Lower leg skin (tissue), 4 donors: ENCODE measurements around the gene SH2D3C. TPM values are rescaled to one million over a fixed set of nuclear protein-coding genes. Genes with fewer than 3 reads are reported as not detected.
"Not testable (repeated sequence)": the region's sequence is repeated elsewhere in the genome, so short reads cannot be mapped to it uniquely, and the experiment has no call there.

ENCODE experiments used
- DNase-seq, 2 donors: peaks; one replicate each; pipeline ENCODE4 v3.0.0-alpha.2; 2019; ENCODE audit warnings: low spot score in 2 of 2
- H3K4me3 ChIP-seq: fragments of 200-600 bp; sonication (generic); 2 replicates; pipeline ENCODE4 v1.5.1; 2017; ENCODE audit warnings: mild to moderate bottlenecking, low read depth; ENCODE audit not compliant: poor library complexity, severe bottlenecking
- POLR2A ChIP-seq, 2 donors: fragments of 450-650 bp; IDR thresholded peaks; one replicate each; pipeline ENCODE4 v1.6.1; 2016 to 2017; ENCODE audit warnings: antibody characterized with exemption in 2 of 2, mild to moderate bottlenecking in 1 of 2, moderate library complexity in 1 of 2
- WGBS, 2 donors: methylation state at CpG; one replicate each; pipeline ENCODE4 v1.1.5; 2018; 5-methylcytosine and 5-hydroxymethylcytosine counted together
- intact Hi-C: fragments of 100-400 bp; cut with DNase I; formaldehyde crosslinking; loops from one replicate; pipeline ENCODE4 v1.15.0; 2023; ENCODE audit warnings: low total_unique reads
- total RNA-seq, 4 donors: library from RNA; depleted of rRNA; stranded (reverse); fragments of >200 nt; gene quantifications; one replicate each; pipeline ENCODE4 v1.1.0, GENCODE V29; 2016
- TF ChIP-seq, protein P1 (sequence below), 3 donors: fragments of 450-650 bp; IDR thresholded peaks; one replicate each; pipeline ENCODE4 v1.5.1; 2016; ENCODE audit warnings: antibody characterized with exemption in 3 of 3, mild to moderate bottlenecking in 3 of 3, moderate library complexity in 2 of 3

The SH2D3C gene
- total RNA-seq, 4 donors from 2014 or later = 1.9 to 8.5 (median 5.3) TPM

DNA sequence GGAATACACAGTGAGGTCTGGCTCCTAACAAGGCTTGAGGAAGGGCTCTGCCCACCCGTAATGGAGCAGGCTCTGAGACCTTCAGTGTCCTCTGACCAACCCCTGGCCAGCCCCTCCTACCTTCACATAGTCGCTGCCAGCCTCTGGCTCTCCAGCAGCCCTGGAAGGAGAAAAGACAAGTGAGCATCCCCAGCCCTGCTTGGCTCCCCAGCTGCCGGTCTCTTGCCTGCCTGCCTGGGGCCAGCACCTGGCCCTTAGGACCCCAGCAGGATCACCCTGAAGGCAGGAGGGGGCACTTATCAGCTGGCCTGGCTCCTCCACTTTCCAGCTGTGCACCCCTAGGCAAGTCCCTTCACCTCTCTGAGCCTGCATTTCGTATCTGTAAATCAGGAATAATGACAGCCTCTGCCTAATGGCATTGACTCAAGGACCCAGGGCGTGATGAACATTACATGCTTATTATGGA lies 16.9 kb downstream of the SH2D3C start:
- intact Hi-C loops = no loop called here
- 48% methylated on average over 4 to 5 of the region's 5 CpGs for WGBS, 2 donors
- TF ChIP-seq, protein P1, sequence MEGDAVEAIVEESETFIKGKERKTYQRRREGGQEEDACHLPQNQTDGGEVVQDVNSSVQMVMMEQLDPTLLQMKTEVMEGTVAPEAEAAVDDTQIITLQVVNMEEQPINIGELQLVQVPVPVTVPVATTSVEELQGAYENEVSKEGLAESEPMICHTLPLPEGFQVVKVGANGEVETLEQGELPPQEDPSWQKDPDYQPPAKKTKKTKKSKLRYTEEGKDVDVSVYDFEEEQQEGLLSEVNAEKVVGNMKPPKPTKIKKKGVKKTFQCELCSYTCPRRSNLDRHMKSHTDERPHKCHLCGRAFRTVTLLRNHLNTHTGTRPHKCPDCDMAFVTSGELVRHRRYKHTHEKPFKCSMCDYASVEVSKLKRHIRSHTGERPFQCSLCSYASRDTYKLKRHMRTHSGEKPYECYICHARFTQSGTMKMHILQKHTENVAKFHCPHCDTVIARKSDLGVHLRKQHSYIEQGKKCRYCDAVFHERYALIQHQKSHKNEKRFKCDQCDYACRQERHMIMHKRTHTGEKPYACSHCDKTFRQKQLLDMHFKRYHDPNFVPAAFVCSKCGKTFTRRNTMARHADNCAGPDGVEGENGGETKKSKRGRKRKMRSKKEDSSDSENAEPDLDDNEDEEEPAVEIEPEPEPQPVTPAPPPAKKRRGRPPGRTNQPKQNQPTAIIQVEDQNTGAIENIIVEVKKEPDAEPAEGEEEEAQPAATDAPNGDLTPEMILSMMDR (IDR thresholded peaks at IDR 0.05) = no peak
- no peak for TF ChIP-seq POLR2A (IDR thresholded peaks at IDR 0.05)
- no peak overlapping the region for H3K4me3 ChIP-seq
- no peak for DNase-seq

DNA sequence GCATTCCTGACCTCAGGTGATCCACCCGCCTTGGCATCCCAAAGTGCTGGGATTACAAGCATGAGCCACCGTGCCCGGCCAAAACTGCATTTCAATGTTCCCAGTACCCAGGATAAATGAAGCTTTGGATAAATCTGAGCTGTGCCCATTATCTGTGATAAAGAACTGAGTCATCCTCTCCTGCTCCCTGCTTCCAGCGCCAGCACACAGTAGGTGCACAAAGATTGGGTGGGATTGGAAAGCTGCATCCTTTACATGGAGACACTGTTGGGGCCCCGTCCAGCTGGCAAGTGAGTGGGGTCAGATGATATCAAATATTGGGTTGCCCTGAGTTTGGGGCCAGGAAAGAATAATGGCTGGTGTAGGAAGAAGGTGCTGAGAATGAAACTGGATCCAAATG lies 17.4 kb downstream of the SH2D3C start:
- TF ChIP-seq POLR2A (IDR thresholded peaks at IDR 0.05) = no peak
- TF ChIP-seq, protein P1 (IDR thresholded peaks at IDR 0.05) = no peak
- no peak overlapping the region for H3K4me3 ChIP-seq
- intact Hi-C loops = no loop called here
- no peak for DNase-seq
- 89% methylated on average over 5 of the region's 5 CpGs for WGBS, 2 donors

DNA sequence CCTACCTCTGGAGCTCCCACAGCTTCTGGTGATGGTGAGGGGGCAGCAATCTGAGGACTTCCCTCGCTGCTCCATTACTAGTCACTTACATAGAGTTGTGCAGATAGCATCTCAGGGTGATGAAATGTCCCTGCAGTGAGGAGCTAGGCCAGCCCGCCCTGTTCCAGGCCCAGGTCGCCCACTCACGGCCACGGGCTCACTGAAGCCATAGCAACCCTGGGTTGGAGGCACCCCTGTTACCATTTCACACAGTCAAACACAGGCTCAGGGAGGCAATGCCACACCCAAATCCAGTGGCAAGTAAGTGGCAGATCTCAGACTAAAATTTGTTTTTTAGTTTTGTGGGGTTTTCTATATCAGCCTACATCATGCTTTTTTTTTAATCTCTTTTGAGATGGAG lies 19.6 kb downstream of the SH2D3C start:
- TF ChIP-seq, protein P1 (IDR thresholded peaks at IDR 0.05) = no peak
- no peak for TF ChIP-seq POLR2A (IDR thresholded peaks at IDR 0.05)
- WGBS, 2 donors = 71 to 72% methylated on average over 5 of the region's 5 CpGs
- H3K4me3 ChIP-seq = no peak overlapping the region
- intact Hi-C loops = no loop called here
- no peak for DNase-seq

DNA sequence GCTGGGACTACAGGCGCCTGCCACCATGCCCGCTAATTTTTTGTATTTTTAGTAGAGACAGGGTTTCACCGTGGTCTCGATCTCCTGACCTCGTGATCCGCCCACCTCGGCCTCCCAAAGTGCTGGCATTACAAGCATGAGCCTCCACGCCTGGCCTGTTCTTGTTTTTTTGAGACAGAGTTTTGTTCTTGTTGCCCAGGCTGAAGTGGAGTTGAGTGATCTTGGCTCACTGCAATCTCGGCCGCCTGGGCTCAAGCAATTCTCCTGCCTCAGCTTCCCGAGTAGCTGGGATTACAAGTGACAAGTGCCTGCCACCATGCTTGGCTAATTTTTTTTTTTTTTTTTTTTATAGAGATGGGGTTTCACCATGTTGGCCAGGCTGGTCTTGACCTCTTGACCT lies 21.7 kb downstream of the SH2D3C start:
- DNase-seq, intact Hi-C loops, H3K4me3 ChIP-seq: not testable (repeated sequence)
- 84% methylated on average over 11 of the region's 11 CpGs for WGBS, 2 donors

DNA sequence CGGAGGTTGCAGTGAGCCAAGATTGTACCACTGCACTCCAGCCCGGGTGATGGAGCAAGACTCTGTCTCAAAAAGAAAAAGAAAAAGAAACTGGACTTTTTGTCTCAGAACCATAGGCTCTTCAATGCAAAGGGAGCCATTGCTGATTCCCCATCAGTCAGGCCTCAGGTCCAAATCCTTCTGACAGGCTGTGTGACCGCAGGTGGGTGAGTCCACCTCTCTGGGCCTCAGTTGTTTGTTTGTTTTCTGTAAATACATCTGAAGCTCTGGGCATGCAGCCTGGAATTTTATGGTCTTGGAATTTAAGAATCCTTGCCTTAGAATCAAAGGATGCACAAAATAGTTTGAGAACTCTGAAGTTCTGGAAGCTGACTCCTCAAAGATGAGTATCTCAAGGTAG lies 22.2 kb downstream of the SH2D3C start:
- no peak overlapping the region for H3K4me3 ChIP-seq
- no peak for TF ChIP-seq POLR2A (IDR thresholded peaks at IDR 0.05)
- TF ChIP-seq, protein P1 (IDR thresholded peaks at IDR 0.05) = no peak
- 93 to 94% methylated on average over 3 of the region's 3 CpGs for WGBS, 2 donors
- no peak for DNase-seq
- intact Hi-C loops = no loop called here

DNA sequence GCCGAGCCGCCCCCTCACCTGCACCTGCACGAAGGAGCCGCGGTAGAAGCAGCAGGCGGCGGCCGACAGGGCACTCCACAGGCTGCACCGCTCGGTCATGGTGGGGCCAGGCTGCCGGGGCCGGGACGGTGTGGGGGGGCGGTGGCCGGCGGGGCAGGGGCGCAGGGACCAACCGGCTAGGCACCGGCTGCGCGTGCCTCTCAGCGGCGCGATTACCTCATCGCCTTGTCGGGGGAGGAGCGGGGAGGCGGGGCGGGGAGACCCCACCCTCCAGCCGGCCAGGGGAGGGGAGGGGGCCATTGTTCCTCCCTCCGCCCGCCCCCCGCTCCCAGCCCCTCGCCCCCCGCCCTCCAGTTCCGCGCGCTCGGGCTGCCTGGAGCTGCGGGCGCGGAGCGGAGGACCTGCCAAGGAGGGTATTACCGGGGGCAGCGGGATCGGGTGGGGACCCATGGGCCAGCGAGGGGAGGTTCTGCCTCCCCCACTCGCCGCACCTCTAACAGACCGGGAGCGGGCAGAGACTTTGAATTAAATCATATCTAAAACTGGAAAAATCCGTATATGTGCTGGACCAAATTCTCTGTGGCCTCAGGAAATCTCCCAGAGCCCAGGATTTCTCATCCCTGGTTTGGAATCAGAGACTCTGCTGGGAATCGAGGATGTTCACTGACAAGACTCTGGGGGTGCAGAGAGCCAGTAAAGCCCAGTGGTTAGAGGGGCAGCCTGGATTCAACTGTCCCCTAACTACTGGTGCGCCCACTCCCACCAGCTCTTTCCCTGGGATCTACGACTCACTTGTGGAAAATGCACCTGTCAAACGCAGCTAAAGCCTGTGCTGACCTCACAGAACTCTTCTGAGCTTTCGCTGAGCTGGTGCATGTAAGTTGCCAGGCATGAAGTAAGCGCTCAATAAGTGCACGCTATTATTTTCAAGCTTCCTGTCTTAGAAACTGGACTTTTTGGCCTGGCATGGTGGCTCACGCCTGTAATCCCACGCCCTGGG lies 23.1 kb downstream of the SH2D3C start:
- no peak for DNase-seq
- 50% methylated on average over 30 of the region's 61 CpGs for WGBS, 2 donors
- no peak for TF ChIP-seq POLR2A (IDR thresholded peaks at IDR 0.05)
- TF ChIP-seq, protein P1 (IDR thresholded peaks at IDR 0.05) = no peak
- H3K4me3 ChIP-seq = no peak overlapping the region
- intact Hi-C loops = no loop called here
